Neuronal stem cell (in vitro differentiated cells): Measurements from ENCODE around the gene TLL1.

ENCODE experiments used
- DNase-seq: peaks from one replicate; pipeline ENCODE4 v3.0.0-alpha.2; 2013; ENCODE audit warnings: low spot score
- H2AFZ ChIP-seq: one replicate; pipeline ENCODE4 v1.6.1; 2013; ENCODE audit warnings: mild to moderate bottlenecking, low read length, inconsistent platforms
- H2AK5ac ChIP-seq: 2 replicates; pipeline ENCODE4 v1.6.1; 2013; ENCODE audit warnings: low read depth, mild to moderate bottlenecking, inconsistent platforms, low read length, moderate library complexity, mixed read lengths
- H2BK120ac ChIP-seq: 2 replicates; pipeline ENCODE4 v1.6.1; 2013; ENCODE audit warnings: low read depth, mild to moderate bottlenecking, inconsistent platforms, low read length, moderate library complexity, mixed read lengths
- H2BK12ac ChIP-seq: one replicate; pipeline ENCODE4 v1.6.1; 2013; ENCODE audit warnings: low read length, inconsistent platforms
- H2BK15ac ChIP-seq: 2 replicates; pipeline ENCODE4 v1.6.1; 2013; ENCODE audit warnings: mild to moderate bottlenecking, low read length, inconsistent platforms, mixed read lengths
- H2BK5ac ChIP-seq: one replicate; pipeline ENCODE4 v1.6.1; 2013; ENCODE audit warnings: inconsistent platforms, mild to moderate bottlenecking, low read length, moderate library complexity
- H3K14ac ChIP-seq: one replicate; pipeline ENCODE4 v1.6.1; 2013; ENCODE audit warnings: low read length, inconsistent platforms
- H3K18ac ChIP-seq: 2 replicates; pipeline ENCODE4 v1.6.1; 2013; ENCODE audit warnings: low read length, inconsistent platforms
- H3K23ac ChIP-seq: 2 replicates; pipeline ENCODE4 v1.6.1; 2013; ENCODE audit warnings: low read depth, mild to moderate bottlenecking, mixed read lengths, low read length, inconsistent platforms; ENCODE audit not compliant: poor library complexity
- H3K27ac ChIP-seq: replicated peaks from 3 replicates; pipeline ENCODE4 v1.5.1; 2013; ENCODE audit warnings: low read length, inconsistent platforms
- H3K27me3 ChIP-seq, 3 experiments: 2 replicates each; pipeline ENCODE4 v1.6.1; 2013; ENCODE audit warnings: low read length in 3 of 3, mild to moderate bottlenecking in 2 of 3, inconsistent platforms in 1 of 3, low read depth in 1 of 3, mixed read lengths in 1 of 3, moderate library complexity in 1 of 3; ENCODE audit not compliant: control insufficient read depth in 3 of 3, insufficient read depth in 3 of 3
- H3K36me3 ChIP-seq, 2 donors: replicated peaks in 1 of 2; 2 replicates each; pipeline ENCODE4 v1.6.1; 2013; ENCODE audit warnings: low read length in 2 of 2; ENCODE audit not compliant: control insufficient read depth in 2 of 2, insufficient read depth in 2 of 2
- H3K4ac ChIP-seq: 2 replicates; pipeline ENCODE4 v1.6.1; 2013; ENCODE audit warnings: inconsistent platforms, mild to moderate bottlenecking, low read length, moderate library complexity
- H3K4me1 ChIP-seq, 2 donors: 1 replicate in 1 of 2; 2 replicates in 1 of 2; pipeline ENCODE4 v1.6.1; 2013; ENCODE audit warnings: low read length in 2 of 2, low read depth in 1 of 2; ENCODE audit not compliant: control insufficient read depth in 2 of 2, insufficient read depth in 1 of 2
- H3K4me2 ChIP-seq: one replicate; pipeline ENCODE4 v1.6.1; 2013; ENCODE audit warnings: mild to moderate bottlenecking, low read length, inconsistent platforms; ENCODE audit not compliant: insufficient read depth, poor library complexity, severe bottlenecking
- H3K4me3 ChIP-seq, 2 donors: 2 replicates each; pipeline ENCODE4 v1.5.1; 2013; ENCODE audit warnings: low read length in 2 of 2, mild to moderate bottlenecking in 2 of 2, inconsistent platforms in 1 of 2, moderate library complexity in 1 of 2
- H3K79me1 ChIP-seq: one replicate; pipeline ENCODE4 v1.6.1; 2013; ENCODE audit warnings: low read depth, mild to moderate bottlenecking, inconsistent platforms, low read length, moderate library complexity
- H3K9ac ChIP-seq: one replicate; pipeline ENCODE4 v1.6.1; 2013; ENCODE audit warnings: mild to moderate bottlenecking, low read depth, low read length, inconsistent platforms; ENCODE audit not compliant: poor library complexity
- H3K9me3 ChIP-seq, 2 donors: replicated peaks in 1 of 2; 2 replicates each; pipeline versions ENCODE3 to v1.6.1; 2013; ENCODE audit warnings: low read length in 2 of 2, mild to moderate bottlenecking in 2 of 2, inconsistent platforms in 1 of 2, low read depth in 1 of 2, mixed read lengths in 1 of 2, moderate library complexity in 1 of 2; ENCODE audit not compliant: control insufficient read depth in 2 of 2, insufficient read depth in 1 of 2
- H4K8ac ChIP-seq: one replicate; pipeline ENCODE4 v1.6.1; 2013; ENCODE audit warnings: low read depth, mild to moderate bottlenecking, inconsistent platforms, low read length, moderate library complexity
- H4K91ac ChIP-seq: one replicate; pipeline ENCODE4 v1.6.1; 2013; ENCODE audit warnings: low read length, low read depth, mild to moderate bottlenecking, inconsistent platforms; ENCODE audit not compliant: poor library complexity
- WGBS, 2 donors: extraction: QIAGEN DNeasy Blood & Tissue Kit; methylation state at CpG; one replicate each; pipeline ENCODE4 v1.1.7; 2013; ENCODE audit warnings: missing lambda C conversion rate in 2 of 2, mixed read lengths in 1 of 2; ENCODE audit not compliant: insufficient read length in 2 of 2, insufficient replicate concordance in 1 of 2; ENCODE audit errors: extremely low coverage in 2 of 2; 5-methylcytosine and 5-hydroxymethylcytosine counted together

Gene TLL1

DNA sequence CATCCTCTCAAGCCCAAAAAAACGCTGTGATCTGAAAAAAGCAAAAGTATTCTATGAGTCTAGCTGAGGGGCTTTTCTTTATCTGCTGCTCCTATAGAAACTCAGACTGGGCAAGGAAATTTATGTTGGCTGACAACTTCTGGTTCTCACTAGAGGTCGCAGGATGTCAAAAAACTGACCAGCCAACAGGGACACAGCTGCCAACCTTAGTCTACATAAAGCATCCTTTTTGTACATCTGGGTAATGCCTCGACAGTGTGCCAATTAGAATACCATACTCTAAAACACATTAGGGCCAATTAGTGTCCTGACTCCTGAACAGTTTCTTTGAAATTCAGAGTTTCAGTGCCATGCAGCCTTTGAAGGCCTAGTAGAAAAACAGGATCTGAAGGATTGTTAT lies 8.8 kb upstream of the TLL1 start:
- H3K18ac ChIP-seq = no peak overlapping the region
- no peak overlapping the region for H2AFZ ChIP-seq
- H4K8ac ChIP-seq = no peak overlapping the region
- peaks cover 0 to 6% (median 0%) of the 10 kb centered on the region in 3 experiments for H3K27me3 ChIP-seq
- H3K79me1 ChIP-seq = no peaks in the 10 kb centered on the region
- H3K27ac ChIP-seq = no peak overlapping the region
- no peak overlapping the region for H3K9ac ChIP-seq
- H3K14ac ChIP-seq = no peak overlapping the region
- H2BK12ac ChIP-seq = no peak overlapping the region
- WGBS, 2 donors = no CpG with 5 or more reads among the region's 3 CpGs
- H3K4me1 ChIP-seq = no peaks in the 10 kb centered on the region
- H3K4ac ChIP-seq = no peak overlapping the region
- H3K9me3 ChIP-seq = no peaks in the 10 kb centered on the region
- no peak overlapping the region for H4K91ac ChIP-seq
- no peak overlapping the region for H2AK5ac ChIP-seq
- no peaks in the 10 kb centered on the region for H3K36me3 ChIP-seq
- no peak overlapping the region for H3K4me2 ChIP-seq
- no peak overlapping the region for H2BK15ac ChIP-seq
- H3K23ac ChIP-seq = no peak overlapping the region
- H2BK5ac ChIP-seq = no peak overlapping the region
- DNase-seq = no peak
- no peak overlapping the region for H3K4me3 ChIP-seq
- no peak overlapping the region for H2BK120ac ChIP-seq

DNA sequence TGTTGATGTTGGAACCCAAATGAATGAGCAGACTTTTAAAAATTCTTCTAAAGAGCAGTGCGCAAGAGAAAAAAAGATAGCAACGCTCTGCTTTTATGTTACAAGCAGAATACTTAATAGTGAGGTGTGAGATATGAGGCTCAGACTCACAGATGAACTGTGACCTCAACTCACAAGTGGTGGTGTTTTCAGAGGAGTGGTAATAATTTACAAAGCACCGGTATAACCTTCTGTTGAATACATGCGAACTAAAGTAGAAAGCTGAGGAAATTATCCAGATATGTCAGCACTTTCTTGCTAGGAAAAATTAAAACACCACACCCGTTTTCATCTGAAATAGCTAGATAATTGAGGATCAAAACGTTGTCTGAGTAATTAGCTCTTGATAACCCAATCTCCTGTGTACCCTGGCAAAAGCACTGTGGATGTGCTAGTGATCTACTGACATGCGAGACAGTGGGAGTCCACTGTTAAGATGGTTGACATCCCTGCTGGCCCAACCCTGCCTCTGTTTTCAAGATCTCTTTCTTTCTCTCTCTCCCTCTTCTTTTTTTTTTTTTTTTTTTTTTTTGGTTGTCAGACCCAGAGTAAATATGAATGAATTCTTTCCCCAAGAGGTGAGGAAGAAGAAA lies 6.9 kb upstream of the TLL1 start:
- Histone ChIP-seq H3K79me1 (no peaks in the 10 kb centered on the region), H3K18ac (no peak overlapping the region), H3K23ac (no peak overlapping the region), H3K9ac (no peak overlapping the region), H4K91ac (no peak overlapping the region), H3K4me3 (no peak overlapping the region), H2BK5ac (no peak overlapping the region), H3K27me3 (peaks cover 0 to 25% (median 0%) of the 10 kb centered on the region in 3 experiments), H3K4ac (no peak overlapping the region), H3K27ac (no peak overlapping the region), H3K4me1 (peaks cover 0 to 1% of the 10 kb centered on the region in 2 donors), H3K36me3 (no peaks in the 10 kb centered on the region), H3K9me3 (no peaks in the 10 kb centered on the region), H2AFZ (no peak overlapping the region), H2BK120ac (no peak overlapping the region), H2BK15ac (no peak overlapping the region), H3K4me2 (no peak overlapping the region), H2AK5ac (no peak overlapping the region), H4K8ac (no peak overlapping the region), H3K14ac (no peak overlapping the region), H2BK12ac (no peak overlapping the region)
- WGBS, 2 donors = no CpG with 5 or more reads among the region's 7 CpGs
- no peak for DNase-seq

DNA sequence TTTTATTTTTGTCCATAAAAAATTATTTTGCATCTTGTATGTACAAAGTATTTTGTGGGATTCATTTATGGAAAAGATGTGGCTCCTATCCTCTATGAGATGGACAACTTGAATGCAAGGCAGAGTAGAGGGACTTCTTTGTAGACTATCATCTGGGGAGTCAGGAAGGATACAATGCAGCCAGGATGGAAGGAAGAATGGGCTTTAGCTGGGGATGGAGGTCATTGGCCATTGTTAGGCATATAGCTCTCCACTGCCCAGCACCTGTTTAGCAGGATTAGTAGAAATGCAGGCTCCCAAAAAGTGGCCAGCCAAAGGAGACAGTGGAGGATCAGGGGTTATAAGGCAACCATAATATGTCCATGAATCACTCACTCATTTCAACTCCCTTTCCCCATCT lies 5.1 kb upstream of the TLL1 start:
- Histone ChIP-seq H2AFZ (no peak overlapping the region), H3K4ac (no peak overlapping the region), H2BK12ac (no peak overlapping the region), H3K9ac (no peak overlapping the region), H3K79me1 (no peaks in the 10 kb centered on the region), H3K27ac (no peak overlapping the region), H3K23ac (no peak overlapping the region), H3K4me3 (no peak overlapping the region), H3K9me3 (no peaks in the 10 kb centered on the region), H3K27me3 (peaks cover 0 to 43% (median 11%) of the 10 kb centered on the region in 3 experiments), H2AK5ac (no peak overlapping the region), H2BK5ac (no peak overlapping the region), H3K14ac (no peak overlapping the region), H3K36me3 (no peaks in the 10 kb centered on the region), H2BK15ac (no peak overlapping the region), H3K18ac (no peak overlapping the region), H4K91ac (no peak overlapping the region), H3K4me1 (peaks cover 1 to 6% of the 10 kb centered on the region in 2 donors), H4K8ac (no peak overlapping the region), H2BK120ac (no peak overlapping the region), H3K4me2 (no peak overlapping the region)
- DNase-seq = no peak

- no peak overlapping the region for H4K8ac ChIP-seq
- peak overlapping the region; percentile 1 for H3K23ac ChIP-seq
- peak overlapping the region; percentile 74 for H3K9ac ChIP-seq
- peak overlapping the region; percentile 99 for H3K4me2 ChIP-seq
- no peaks in the 10 kb centered on the region for H3K36me3 ChIP-seq
- H3K9me3 ChIP-seq = no peaks in the 10 kb centered on the region
- peak overlapping the region; percentile 93 for H2AFZ ChIP-seq
- H3K4me3 ChIP-seq = peak overlapping the region; percentile 41 to 77
- no peak overlapping the region for H2AK5ac ChIP-seq
- H3K79me1 ChIP-seq = no peaks in the 10 kb centered on the region
- peaks cover 13 to 93% (median 35%) of the 10 kb centered on the region in 3 experiments for H3K27me3 ChIP-seq
- DNase-seq = peak; percentile 48
- no CpG with 5 or more reads among the region's 70 CpGs for WGBS, 2 donors
- peak overlapping the region; percentile 20 for H3K18ac ChIP-seq
- no peak overlapping the region for H2BK120ac ChIP-seq
- no peak overlapping the region for H3K27ac ChIP-seq
- no peak overlapping the region for H4K91ac ChIP-seq
- H3K4me1 ChIP-seq = peaks cover 4 to 10% of the 10 kb centered on the region in 2 donors
- H2BK12ac ChIP-seq = no peak overlapping the region
- H2BK15ac ChIP-seq = no peak overlapping the region
- no peak overlapping the region for H3K4ac ChIP-seq
- H3K14ac ChIP-seq = peak overlapping the region; percentile 72
- H2BK5ac ChIP-seq = no peak overlapping the region
These were observed 448 bp downstream of the TLL1 start for GRCh38 chr4:165873298-165874071.
